IMR-90 (cell line): ENCODE data around the gene RAB26.

Experiments
- ELK1 ChIP-seq: fragments of 150-350 bp; IDR thresholded peaks from 2 replicates; pipeline ENCODE4 v1.6.1; 2016; ENCODE audit warnings: low read depth, mild to moderate bottlenecking, low read length, moderate library complexity, borderline replicate concordance
- POLR2A ChIP-seq: IDR thresholded peaks from 2 replicates; pipeline ENCODE4 v1.6.1; 2012; ENCODE audit warnings: mild to moderate bottlenecking, low read depth, low read length

GRCh38 chr16:2175454-2175853 is 27.0 kb downstream of the RAB26 start:
- TF ChIP-seq POLR2A (no peak), ELK1 (no peak)
